Measurements from ENCODE around the gene DHRS2.
"Not testable (repeated sequence)": the region's sequence is repeated elsewhere in the genome, so short reads cannot be mapped to it uniquely, and the experiment has no call there.

Gene DHRS2

DNA sequence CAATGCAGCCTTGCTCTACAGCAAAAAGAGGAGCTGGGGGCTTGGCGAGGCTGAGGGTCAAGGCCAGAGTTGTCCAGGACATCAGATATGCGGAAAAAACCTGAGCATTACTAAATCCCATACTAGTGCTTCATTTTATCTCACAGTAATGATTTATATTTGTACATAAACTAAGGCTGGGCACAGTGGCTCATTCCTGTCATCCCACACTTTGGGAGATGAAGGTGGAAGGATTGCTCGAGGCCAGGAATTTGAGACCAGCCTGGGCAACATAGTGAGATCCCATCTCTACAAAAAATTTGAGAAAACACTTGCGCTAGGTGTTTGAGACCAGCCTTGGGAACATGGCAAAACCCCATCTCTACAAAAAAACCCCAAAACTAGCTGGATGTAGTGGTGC lies 46.0 kb upstream of the DHRS2 start:
- H3K9ac ChIP-seq (ENCODE audit: low read depth, low read length): no peak overlapping the region
- H2AFZ ChIP-seq (ENCODE audit: low read depth, low read length): no peak overlapping the region
- no peaks in the 10 kb centered on the region for H3K36me3 ChIP-seq (ENCODE audit: insufficient read depth, low read length)
- H3K4me2 ChIP-seq (ENCODE audit: insufficient read depth, low read length): no peak overlapping the region
- no peak for ATAC-seq (ENCODE audit: insufficient read depth, low read depth)
- no peaks in the 10 kb centered on the region for H3K9me3 ChIP-seq (ENCODE audit: insufficient read depth, low read length, severe bottlenecking)
- H3K4me3 ChIP-seq (ENCODE audit: low read depth in 1 of 2, low read length in 2 of 2): no peak overlapping the region
- no peaks in the 10 kb centered on the region for H3K79me2 ChIP-seq (ENCODE audit: insufficient read depth, low read length)
- peaks cover 5% of the 10 kb centered on the region; the same call in 1 of the 2 replicates for H3K4me1 ChIP-seq (ENCODE audit: insufficient read depth, low read length)
- no peak overlapping the region for H3K27ac ChIP-seq (ENCODE audit: low read length)
- TF ChIP-seq CTCF (IDR thresholded peaks at IDR 0.05; ENCODE audit: borderline replicate concordance, extremely low read depth, low read length, poor library complexity, severe bottlenecking): no peak
- TF ChIP-seq EZH2 (IDR thresholded peaks at IDR 0.05; ENCODE audit: borderline replicate concordance, low read depth, low read length, severe bottlenecking): no peak
- no peaks in the 10 kb centered on the region for H4K20me1 ChIP-seq (ENCODE audit: insufficient read depth, low read length)
- no peak for DNase-seq
- no peaks in the 10 kb centered on the region for H3K27me3 ChIP-seq (ENCODE audit: insufficient read depth, low read length, poor library complexity)

- H3K4me2 ChIP-seq (ENCODE audit: insufficient read depth, low read length); H4K20me1 ChIP-seq (ENCODE audit: insufficient read depth, low read length); H3K79me2 ChIP-seq (ENCODE audit: insufficient read depth, low read length); H3K9ac ChIP-seq (ENCODE audit: low read depth, low read length); DNase-seq; H2AFZ ChIP-seq (ENCODE audit: low read depth, low read length); H3K36me3 ChIP-seq (ENCODE audit: insufficient read depth, low read length); H3K9me3 ChIP-seq (ENCODE audit: insufficient read depth, low read length, severe bottlenecking); ATAC-seq (ENCODE audit: insufficient read depth, low read depth); H3K27me3 ChIP-seq (ENCODE audit: insufficient read depth, low read length, poor library complexity); H3K27ac ChIP-seq (ENCODE audit: low read length); H3K4me3 ChIP-seq (ENCODE audit: low read depth in 1 of 2, low read length in 2 of 2); H3K4me1 ChIP-seq (ENCODE audit: insufficient read depth, low read length): not testable (repeated sequence)
Measured at GRCh38 chr14:23594191-23594590, 42.0 kb upstream of the DHRS2 start.

DNA sequence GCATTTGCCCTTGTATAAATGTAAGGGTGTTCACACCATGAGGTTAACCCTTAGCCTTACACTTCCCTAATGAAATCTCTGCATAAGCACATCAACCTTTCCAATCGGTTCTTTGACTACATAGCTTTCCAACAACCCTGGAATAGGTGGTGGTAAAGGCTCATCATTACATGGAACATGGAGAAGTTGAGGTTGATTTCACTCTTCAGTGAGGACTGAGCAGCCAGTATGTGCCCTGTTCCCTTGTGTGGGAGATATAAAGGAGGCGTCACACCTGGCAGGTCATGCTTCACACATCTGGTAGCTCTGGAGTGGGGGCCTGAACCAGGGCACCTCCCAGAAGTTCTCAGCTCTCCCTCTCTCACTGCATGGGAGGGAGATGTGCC lies 35.8 kb upstream of the DHRS2 start:
- Histone ChIP-seq H2AFZ (ENCODE audit: low read depth, low read length) (no peak overlapping the region), H3K4me3 (ENCODE audit: low read depth in 1 of 2, low read length in 2 of 2) (no peak overlapping the region), H3K27ac (ENCODE audit: low read length) (no peak overlapping the region), H3K36me3 (ENCODE audit: insufficient read depth, low read length) (no peaks in the 10 kb centered on the region), H3K9me3 (ENCODE audit: insufficient read depth, low read length, severe bottlenecking) (no peaks in the 10 kb centered on the region), H4K20me1 (ENCODE audit: insufficient read depth, low read length) (no peaks in the 10 kb centered on the region), H3K4me2 (ENCODE audit: insufficient read depth, low read length) (no peak overlapping the region), H3K4me1 (ENCODE audit: insufficient read depth, low read length) (no peaks in the 10 kb centered on the region), H3K9ac (ENCODE audit: low read depth, low read length) (no peak overlapping the region), H3K27me3 (ENCODE audit: insufficient read depth, low read length, poor library complexity) (no peaks in the 10 kb centered on the region), H3K79me2 (ENCODE audit: insufficient read depth, low read length) (no peaks in the 10 kb centered on the region)
- no peak for DNase-seq
- no peak for TF ChIP-seq CTCF (IDR thresholded peaks at IDR 0.05; ENCODE audit: borderline replicate concordance, extremely low read depth, low read length, poor library complexity, severe bottlenecking)
- no peak for TF ChIP-seq EZH2 (IDR thresholded peaks at IDR 0.05; ENCODE audit: borderline replicate concordance, low read depth, low read length, severe bottlenecking)
- ATAC-seq (ENCODE audit: insufficient read depth, low read depth): no peak

DNA sequence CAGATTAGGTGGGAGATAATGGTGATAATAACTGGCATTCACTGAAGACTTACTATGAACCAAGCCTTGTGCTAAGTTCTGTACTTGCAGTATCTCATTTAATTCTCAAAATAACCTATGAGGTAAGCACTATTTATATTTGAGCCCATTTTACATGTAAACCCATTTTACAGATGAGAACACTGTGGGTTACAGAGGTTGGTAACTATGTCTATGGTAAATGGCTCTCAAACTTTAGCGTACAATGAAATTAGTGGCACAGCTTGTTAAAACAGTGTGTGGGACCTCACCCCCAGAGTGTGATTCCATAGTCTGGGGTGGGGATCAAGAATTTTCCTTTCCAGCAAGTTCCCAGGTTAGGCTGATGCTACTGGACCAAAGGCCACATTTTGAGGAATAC lies 35.4 kb upstream of the DHRS2 start:
- H3K27ac ChIP-seq (ENCODE audit: low read length): no peak overlapping the region
- no peak for ATAC-seq (ENCODE audit: insufficient read depth, low read depth)
- H4K20me1 ChIP-seq (ENCODE audit: insufficient read depth, low read length): no peaks in the 10 kb centered on the region
- no peaks in the 10 kb centered on the region for H3K36me3 ChIP-seq (ENCODE audit: insufficient read depth, low read length)
- H3K79me2 ChIP-seq (ENCODE audit: insufficient read depth, low read length): no peaks in the 10 kb centered on the region
- DNase-seq: no peak
- H3K4me1 ChIP-seq (ENCODE audit: insufficient read depth, low read length): no peaks in the 10 kb centered on the region
- H3K27me3 ChIP-seq (ENCODE audit: insufficient read depth, low read length, poor library complexity): no peaks in the 10 kb centered on the region
- H2AFZ ChIP-seq (ENCODE audit: low read depth, low read length): no peak overlapping the region
- no peak overlapping the region for H3K9ac ChIP-seq (ENCODE audit: low read depth, low read length)
- TF ChIP-seq CTCF (IDR thresholded peaks at IDR 0.05; ENCODE audit: borderline replicate concordance, extremely low read depth, low read length, poor library complexity, severe bottlenecking) (no peak), EZH2 (IDR thresholded peaks at IDR 0.05; ENCODE audit: borderline replicate concordance, low read depth, low read length, severe bottlenecking) (no peak)
- H3K4me3 ChIP-seq (ENCODE audit: low read depth in 1 of 2, low read length in 2 of 2): no peak overlapping the region
- no peak overlapping the region for H3K4me2 ChIP-seq (ENCODE audit: insufficient read depth, low read length)
- no peaks in the 10 kb centered on the region for H3K9me3 ChIP-seq (ENCODE audit: insufficient read depth, low read length, severe bottlenecking)

Data from DND-41 (cell line).